ENCODE results near the gene TMEM72.
A peak's percentile ranks its signal among the peaks of the same experiment; 100 is the strongest.

Gene TMEM72

GRCh38 chr10:44974628-44975430 is 63.7 kb downstream of the TMEM72 start:
- peak overlapping the region; percentile 58 for H3K4me3 Mint-ChIP-seq
- H3K27me3 Mint-ChIP-seq: no peaks in the 10 kb centered on the region
- no peak overlapping the region for H3K27ac Mint-ChIP-seq (ENCODE audit: low read depth)
- peaks cover 5% of the 10 kb centered on the region for H3K4me1 Mint-ChIP-seq
- H3K9me3 Mint-ChIP-seq: no peaks in the 10 kb centered on the region
- DNase-seq (ENCODE audit: low spot score in 2 of 2) (peak; percentile 40 to 53), ATAC-seq (replicated peaks; ENCODE audit: extremely low read depth, poor library complexity, severe bottlenecking) (peak; percentile 87)
- H3K36me3 Mint-ChIP-seq (ENCODE audit: insufficient read depth): no peaks in the 10 kb centered on the region

- H3K4me3 Mint-ChIP-seq: peak overlapping the region; percentile 27
- H3K9me3 Mint-ChIP-seq: no peaks in the 10 kb centered on the region
- H3K27ac Mint-ChIP-seq (ENCODE audit: low read depth): no peak overlapping the region
- no peaks in the 10 kb centered on the region for H3K36me3 Mint-ChIP-seq (ENCODE audit: insufficient read depth)
- no peaks in the 10 kb centered on the region for H3K27me3 Mint-ChIP-seq
- peaks cover 5% of the 10 kb centered on the region for H3K4me1 Mint-ChIP-seq
- DNase-seq (ENCODE audit: low spot score in 2 of 2): no peak
- ATAC-seq (replicated peaks; ENCODE audit: extremely low read depth, poor library complexity, severe bottlenecking): no peak
These were observed 64.5 kb downstream of the TMEM72 start for GRCh38 chr10:44975431-44976331.

- Mint-ChIP-seq H3K27ac (ENCODE audit: low read depth) (no peak overlapping the region), H3K9me3 (no peaks in the 10 kb centered on the region), H3K4me3 (no peak overlapping the region)
These were observed 65.4 kb downstream of the TMEM72 start for GRCh38 chr10:44976352-44977198.

GRCh38 chr10:44977287-44978212 is 66.4 kb downstream of the TMEM72 start:
- Mint-ChIP-seq H3K27ac (ENCODE audit: low read depth) (no peak overlapping the region), H3K9me3 (no peaks in the 10 kb centered on the region), H3K27me3 (no peaks in the 10 kb centered on the region), H3K4me1 (peaks cover 5% of the 10 kb centered on the region), H3K4me3 (no peak overlapping the region), H3K36me3 (ENCODE audit: insufficient read depth) (no peaks in the 10 kb centered on the region)
- DNase-seq (ENCODE audit: low spot score in 2 of 2) (no peak), ATAC-seq (replicated peaks; ENCODE audit: extremely low read depth, poor library complexity, severe bottlenecking) (no peak)

More at GRCh38 chr10:44976352-44977198, 65.4 kb downstream of the TMEM72 start:
- Mint-ChIP-seq H3K36me3 (ENCODE audit: insufficient read depth) (no peaks in the 10 kb centered on the region), H3K27me3 (no peaks in the 10 kb centered on the region), H3K4me1 (peaks cover 5% of the 10 kb centered on the region)
- DNase-seq (ENCODE audit: low spot score in 2 of 2) (no peak), ATAC-seq (replicated peaks; ENCODE audit: extremely low read depth, poor library complexity, severe bottlenecking) (no peak)

GRCh38 chr10:44978213-44978569 is 67.1 kb downstream of the TMEM72 start:
- H3K27me3 Mint-ChIP-seq: no peaks in the 10 kb centered on the region
- no peak overlapping the region for H3K27ac Mint-ChIP-seq (ENCODE audit: low read depth)
- no peak overlapping the region for H3K4me3 Mint-ChIP-seq
- no peak for ATAC-seq (replicated peaks; ENCODE audit: extremely low read depth, poor library complexity, severe bottlenecking)
- no peaks in the 10 kb centered on the region for H3K9me3 Mint-ChIP-seq
- H3K36me3 Mint-ChIP-seq (ENCODE audit: insufficient read depth): no peaks in the 10 kb centered on the region
- peaks cover 4% of the 10 kb centered on the region for H3K4me1 Mint-ChIP-seq
- DNase-seq (ENCODE audit: low spot score in 2 of 2): no peak

- Mint-ChIP-seq H3K27me3 (no peaks in the 10 kb centered on the region), H3K27ac (ENCODE audit: low read depth) (no peak within 1 kb of the TSS), H3K36me3 (ENCODE audit: insufficient read depth) (no peaks in the 10 kb centered on the region), H3K4me3 (no peak within 1 kb of the TSS), H3K4me1 (no peaks in the 10 kb centered on the region), H3K9me3 (no peaks in the 10 kb centered on the region)
- ATAC-seq (replicated peaks; ENCODE audit: extremely low read depth, poor library complexity, severe bottlenecking) (no peak), DNase-seq (ENCODE audit: low spot score in 2 of 2) (no peak)
These were observed 67.6 kb downstream of the TMEM72 start, which contains the start of gene DEPP1 for GRCh38 chr10:44978570-44979280. DEPP1 (minus strand) TSS chr10:44978809; CDS start chr10:44978030, 779 bp downstream.

GRCh38 chr10:44979281-44980191 is 68.4 kb downstream of the TMEM72 start:
- Mint-ChIP-seq H3K4me1 (no peaks in the 10 kb centered on the region), H3K27me3 (no peaks in the 10 kb centered on the region), H3K9me3 (no peaks in the 10 kb centered on the region), H3K27ac (ENCODE audit: low read depth) (no peak overlapping the region), H3K36me3 (ENCODE audit: insufficient read depth) (peaks cover 1% of the 10 kb centered on the region), H3K4me3 (no peak overlapping the region)
- DNase-seq (ENCODE audit: low spot score in 2 of 2) (no peak), ATAC-seq (replicated peaks; ENCODE audit: extremely low read depth, poor library complexity, severe bottlenecking) (no peak)

GRCh38 chr10:44980309-44981171 is 69.4 kb downstream of the TMEM72 start:
- Mint-ChIP-seq H3K36me3 (ENCODE audit: insufficient read depth) (peaks cover 2% of the 10 kb centered on the region), H3K4me1 (no peaks in the 10 kb centered on the region), H3K9me3 (no peaks in the 10 kb centered on the region), H3K27me3 (no peaks in the 10 kb centered on the region), H3K27ac (ENCODE audit: low read depth) (no peak overlapping the region), H3K4me3 (no peak overlapping the region)
- no peak for ATAC-seq (replicated peaks; ENCODE audit: extremely low read depth, poor library complexity, severe bottlenecking)
- DNase-seq (ENCODE audit: low spot score in 2 of 2): no peak

- H3K9me3 Mint-ChIP-seq: no peaks in the 10 kb centered on the region
- H3K4me3 Mint-ChIP-seq: no peak overlapping the region
- H3K4me1 Mint-ChIP-seq: no peaks in the 10 kb centered on the region
- no peak overlapping the region for H3K27ac Mint-ChIP-seq (ENCODE audit: low read depth)
- H3K27me3 Mint-ChIP-seq: no peaks in the 10 kb centered on the region
- ATAC-seq (replicated peaks; ENCODE audit: extremely low read depth, poor library complexity, severe bottlenecking) (no peak), DNase-seq (ENCODE audit: low spot score in 2 of 2) (no peak)
- peaks cover 4% of the 10 kb centered on the region for H3K36me3 Mint-ChIP-seq (ENCODE audit: insufficient read depth)
These were observed 70.3 kb downstream of the TMEM72 start for GRCh38 chr10:44981172-44982113.

All from central memory CD8-positive, alpha-beta T cell (primary cell).